Gastrocnemius medialis (tissue), 4 donors: ENCODE measurements around the gene PSTPIP1. TPM values are rescaled to one million over a fixed set of nuclear protein-coding genes. Genes with fewer than 3 reads are reported as not detected.

Source experiments
- ATAC-seq, 2 donors: fragments of 150-250 bp; one replicate each; pipeline ENCODE4 v1.9.1; 2016
- DNase-seq, 2 donors: peaks; one replicate each; pipeline ENCODE4 v3.0.0-alpha.2; 2019
- H3K27ac ChIP-seq, 4 donors: fragments of 200-600 bp; sonication (generic); 1 replicate in 1 of 4; 2 replicates in 3 of 4; pipeline ENCODE4 v1.5.1; 2016 to 2018; ENCODE audit warnings: mild to moderate bottlenecking in 2 of 4, moderate library complexity in 1 of 4
- H3K27me3 ChIP-seq, 3 donors: fragments of 200-600 bp; sonication (generic) in 2 of 3; 1 replicate in 1 of 3; 2 replicates in 2 of 3; pipeline versions ENCODE4 v1.5.1 to v1.6.0; 2016 to 2019; ENCODE audit warnings: mild to moderate bottlenecking in 1 of 3, moderate library complexity in 1 of 3
- H3K36me3 ChIP-seq, 2 donors: fragments of 200-600 bp; sonication (generic) in 1 of 2; one replicate each; pipeline ENCODE4 v1.5.1; 2017 to 2018
- H3K4me1 ChIP-seq, 2 donors: fragments of 200-600 bp; sonication (generic) in 1 of 2; one replicate each; pipeline ENCODE4 v1.5.1; 2016 to 2017; ENCODE audit warnings: mild to moderate bottlenecking in 2 of 2
- H3K4me3 ChIP-seq, 4 donors: fragments of 200-600 bp; sonication (generic) in 3 of 4; 1 replicate in 1 of 4; 2 replicates in 3 of 4; pipeline ENCODE4 v1.5.1; 2016 to 2019; ENCODE audit warnings: mild to moderate bottlenecking in 2 of 4
- H3K9me3 ChIP-seq, 3 donors: fragments of 200-600 bp; sonication (generic) in 2 of 3; 1 replicate in 1 of 3; 2 replicates in 2 of 3; pipeline ENCODE4 v1.5.1; 2016 to 2019
- CTCF ChIP-seq, 5 experiments: fragments of 450-650 bp in 3 of 5; fragments of 200-600 bp in 2 of 5; sonication (generic) in 2 of 5; IDR thresholded peaks in 4 of 5; conservative IDR thresholded peaks in 1 of 5; 1 replicate in 4 of 5; 2 replicates in 1 of 5; pipeline ENCODE4 v1.5.1; 2016 to 2019; ENCODE audit warnings: antibody characterized with exemption in 5 of 5, mild to moderate bottlenecking in 3 of 5, moderate library complexity in 3 of 5
- POLR2A ChIP-seq, 2 donors: fragments of 450-650 bp; IDR thresholded peaks; one replicate each; pipeline ENCODE4 v1.6.1; 2017; ENCODE audit warnings: antibody characterized with exemption in 2 of 2, mild to moderate bottlenecking in 2 of 2, moderate library complexity in 2 of 2
- in situ Hi-C, 4 donors: fragments of 200-750 bp; cut with MboI; loops; one replicate each; pipeline versions ENCODE4 v1.15.0 to v1.8.0; 2017; ENCODE audit warnings: low sequenced_read_pairs in 4 of 4
- intact Hi-C: fragments of 100-400 bp; cut with DNase I; formaldehyde crosslinking; loops from one replicate; pipeline ENCODE4 v1.15.1; 2023; ENCODE audit warnings: low total_unique reads
- total RNA-seq, 4 donors: library from RNA; depleted of rRNA; stranded (reverse); fragments of >200 nt; gene quantifications; one replicate each; pipeline versions ENCODE4 v1.1.0 to v1.2.3, GENCODE V29; 2016

The PSTPIP1 gene
- total RNA-seq, 4 donors from 2014 or later: 0.76 to 5.2 (median 3.1) TPM; not detected in 1

GRCh38 chr15:77028451-77029165 is 33.7 kb downstream of the PSTPIP1 start:
- in situ Hi-C loops (loop anchor here in 2 of 4 donors (10.0 kb wide), 2 partner anchors 76 to 516 kb away; no protein-coding TSS in a partner anchor), intact Hi-C loops (loop anchor here (10.0 kb wide), 1 partner anchor 606 kb away; the partner anchor contains the start of gene LINGO1)
- peak overlapping the region; percentile 27 to 41 (median 32) for H3K4me3 ChIP-seq
- TF ChIP-seq POLR2A (IDR thresholded peaks at IDR 0.05): no peak
- no peak for TF ChIP-seq CTCF (IDR thresholded peaks at IDR 0.05 in 4 of 5, conservative IDR thresholded peaks at IDR 0.05 in 1 of 5)
- H3K27me3 ChIP-seq: no peaks in the 10 kb centered on the region
- no peak for ATAC-seq
- no peaks in the 10 kb centered on the region for H3K36me3 ChIP-seq
- H3K9me3 ChIP-seq: no peaks in the 10 kb centered on the region
- no peak overlapping the region for H3K27ac ChIP-seq
- DNase-seq: peak in 1 of 2 donors; percentile 11
- peaks cover 0 to 10% of the 10 kb centered on the region in 2 donors for H3K4me1 ChIP-seq

- no peaks in the 10 kb centered on the region for H3K36me3 ChIP-seq
- in situ Hi-C loops (loop anchor here in 2 of 4 donors (10.0 kb wide), 2 partner anchors 75 to 515 kb away; no protein-coding TSS in a partner anchor), intact Hi-C loops (loop anchor here (10.0 kb wide), 1 partner anchor 605 kb away; the partner anchor contains the start of gene LINGO1)
- no peak for TF ChIP-seq CTCF (IDR thresholded peaks at IDR 0.05 in 4 of 5, conservative IDR thresholded peaks at IDR 0.05 in 1 of 5)
- TF ChIP-seq POLR2A (IDR thresholded peaks at IDR 0.05): no peak
- peaks cover 0 to 13% of the 10 kb centered on the region in 2 donors for H3K4me1 ChIP-seq
- no peaks in the 10 kb centered on the region for H3K27me3 ChIP-seq
- no peak overlapping the region for H3K4me3 ChIP-seq
- no peaks in the 10 kb centered on the region for H3K9me3 ChIP-seq
- ATAC-seq (no peak), DNase-seq (peak in 1 of 2 donors; percentile 10)
- no peak overlapping the region for H3K27ac ChIP-seq
Measured at GRCh38 chr15:77029166-77030047, 34.5 kb downstream of the PSTPIP1 start.

- intact Hi-C loops (no loop called here), in situ Hi-C loops (no loop called here)
- DNase-seq: peak in 1 of 2 donors; percentile 13
- no peak overlapping the region for H3K4me3 ChIP-seq
- no peak for TF ChIP-seq CTCF (IDR thresholded peaks at IDR 0.05 in 4 of 5, conservative IDR thresholded peaks at IDR 0.05 in 1 of 5)
- TF ChIP-seq POLR2A (IDR thresholded peaks at IDR 0.05): no peak
- H3K9me3 ChIP-seq: no peaks in the 10 kb centered on the region
- no peak for ATAC-seq
- H3K36me3 ChIP-seq: no peaks in the 10 kb centered on the region
- peaks cover 0 to 19% of the 10 kb centered on the region in 2 donors for H3K4me1 ChIP-seq
- H3K27ac ChIP-seq: no peak overlapping the region
- H3K27me3 ChIP-seq: no peaks in the 10 kb centered on the region
Measured at GRCh38 chr15:77030048-77030927, 35.4 kb downstream of the PSTPIP1 start.

- peaks cover 0 to 19% of the 10 kb centered on the region in 2 donors for H3K4me1 ChIP-seq
- no peaks in the 10 kb centered on the region for H3K36me3 ChIP-seq
- intact Hi-C loops (no loop called here), in situ Hi-C loops (no loop called here)
- H3K9me3 ChIP-seq: no peaks in the 10 kb centered on the region
- H3K27ac ChIP-seq: no peak overlapping the region
- no peaks in the 10 kb centered on the region for H3K27me3 ChIP-seq
- H3K4me3 ChIP-seq: no peak overlapping the region
- no peak for TF ChIP-seq CTCF (IDR thresholded peaks at IDR 0.05 in 4 of 5, conservative IDR thresholded peaks at IDR 0.05 in 1 of 5)
- no peak for TF ChIP-seq POLR2A (IDR thresholded peaks at IDR 0.05)
- ATAC-seq: no peak
- DNase-seq: no peak
Measured at GRCh38 chr15:77030928-77031375, 36.0 kb downstream of the PSTPIP1 start.
